Stimulated activated CD4-positive, alpha-beta T cell treated with anti-CD3 and anti-CD28 coated beads, Interleukin-1b, Interleukin-23, amount 100 ng/mL, for 1 hour (primary cell): ENCODE measurements around the gene TMEM212.
"Not testable (repeated sequence)": the region's sequence is repeated elsewhere in the genome, so short reads cannot be mapped to it uniquely, and the experiment has no call there.

Source experiments
- DNase-seq, 2 donors: peaks; one replicate each; pipeline ENCODE4 v3.0.0-alpha.2; 2020; ENCODE audit warnings: low read depth in 2 of 2

Gene TMEM212

DNA sequence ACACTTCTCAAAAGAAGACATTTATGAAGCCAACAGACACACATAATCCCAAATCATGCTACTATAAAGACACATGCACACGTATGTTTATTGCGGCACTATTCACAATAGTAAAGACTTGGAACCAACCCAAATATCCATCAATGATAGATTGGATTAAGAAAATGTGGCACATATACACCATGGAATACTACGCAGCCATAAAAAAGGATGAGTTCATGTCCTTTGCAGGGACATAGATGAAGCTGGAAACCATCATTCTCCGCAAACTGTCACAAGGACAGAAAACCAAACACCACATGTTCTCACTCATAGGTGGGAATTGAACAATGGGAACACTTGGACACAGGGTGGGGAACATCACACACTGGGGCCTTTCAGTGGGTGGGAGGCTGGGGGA lies 15.6 kb downstream of the TMEM212 start:
- DNase-seq: not testable (repeated sequence)

DNA sequence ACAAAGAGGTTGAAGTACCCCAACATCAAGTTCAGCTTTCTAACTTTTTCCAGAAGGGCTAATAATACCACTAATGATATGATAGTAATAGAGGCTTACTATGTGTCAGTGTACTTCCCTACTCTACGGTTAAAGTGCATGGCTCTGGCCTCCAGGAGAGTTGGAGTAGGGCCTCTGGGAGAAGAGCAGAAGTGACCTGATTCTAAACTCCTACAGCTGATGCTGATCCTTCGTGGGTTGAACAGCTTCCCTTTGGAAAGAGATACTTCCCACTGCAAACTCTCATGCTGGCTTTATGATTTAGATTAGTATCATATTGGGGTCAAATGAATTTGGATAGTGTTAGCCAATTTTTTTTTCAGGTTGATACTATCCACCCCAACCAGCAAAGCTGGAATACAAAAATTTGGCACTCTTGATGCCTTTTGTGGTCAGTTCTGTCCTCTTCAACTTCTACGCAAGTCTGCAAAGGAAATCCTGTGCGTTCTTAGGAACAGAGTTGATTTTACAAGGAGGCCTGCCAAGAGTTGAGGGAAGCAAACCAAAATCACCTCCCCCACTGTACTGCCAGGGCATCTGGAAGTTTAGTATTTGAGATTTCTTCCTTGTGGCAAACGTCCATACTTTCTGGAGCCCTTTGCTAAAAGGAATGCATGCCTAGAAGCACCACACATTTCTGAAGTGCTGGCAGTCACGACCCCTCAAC lies 17.8 kb downstream of the TMEM212 start:
- no peak for DNase-seq

DNA sequence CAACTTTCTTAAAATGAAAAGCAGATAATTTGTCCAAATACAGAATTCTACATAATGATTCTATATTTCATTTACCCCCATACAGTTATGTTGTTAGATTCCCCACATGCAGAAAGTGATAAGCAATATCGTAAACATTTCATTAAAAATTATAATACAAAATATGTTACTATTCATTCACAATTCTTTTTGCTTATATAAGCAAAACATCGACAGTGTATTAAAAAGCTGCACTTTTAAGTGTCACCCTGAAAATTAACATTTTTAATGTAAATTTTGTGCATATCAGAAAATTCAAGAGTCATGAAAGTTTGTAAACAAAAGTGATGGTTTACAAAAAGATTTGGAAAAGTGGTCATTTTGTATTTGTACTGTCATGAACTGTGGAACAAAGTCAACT lies 19.2 kb downstream of the TMEM212 start:
- no peak for DNase-seq

DNA sequence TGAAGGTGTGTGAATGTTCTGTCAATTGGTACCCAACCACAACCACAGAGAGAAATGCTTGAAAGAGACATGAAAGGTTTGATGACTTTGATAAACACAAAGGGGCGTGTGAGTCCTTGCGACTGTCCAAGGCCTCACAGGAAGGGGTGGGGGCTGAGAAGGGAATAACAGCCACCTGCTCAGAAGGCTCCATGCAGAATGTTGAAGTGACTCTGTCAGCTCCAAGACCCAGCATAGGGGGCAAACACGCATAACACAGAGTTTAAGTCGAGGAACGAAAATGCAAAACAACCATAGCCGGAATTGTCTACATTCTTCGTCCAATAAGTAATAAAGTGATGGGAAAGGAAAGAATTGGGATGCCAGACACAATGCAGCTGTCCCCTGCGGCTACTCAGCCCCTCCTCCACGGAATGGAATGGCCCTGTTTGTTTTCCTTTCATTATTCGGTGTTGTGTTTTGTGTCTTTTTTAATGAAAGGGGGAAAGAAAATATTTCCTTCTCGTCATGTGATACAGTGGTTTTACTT lies 19.9 kb downstream of the TMEM212 start:
- DNase-seq: no peak

DNA sequence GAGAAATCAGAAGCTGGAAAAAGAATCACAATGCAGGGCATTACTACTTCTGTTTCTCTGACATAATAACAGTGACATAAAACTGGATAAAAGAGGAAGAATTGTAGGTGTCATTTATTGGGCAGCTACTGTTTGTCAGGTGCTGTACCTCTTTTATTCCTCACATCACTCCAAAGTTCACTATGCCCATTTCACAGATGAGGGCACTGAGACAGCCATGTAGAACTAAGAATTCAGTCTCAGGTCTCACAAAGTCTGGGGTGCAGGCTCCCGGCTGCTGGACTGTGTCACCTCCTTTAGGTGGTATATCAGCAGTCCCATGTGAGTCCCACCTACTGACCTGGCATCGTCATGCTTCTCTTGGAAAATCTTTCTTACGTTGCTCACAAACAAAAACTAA lies 20.8 kb downstream of the TMEM212 start:
- no peak for DNase-seq

DNA sequence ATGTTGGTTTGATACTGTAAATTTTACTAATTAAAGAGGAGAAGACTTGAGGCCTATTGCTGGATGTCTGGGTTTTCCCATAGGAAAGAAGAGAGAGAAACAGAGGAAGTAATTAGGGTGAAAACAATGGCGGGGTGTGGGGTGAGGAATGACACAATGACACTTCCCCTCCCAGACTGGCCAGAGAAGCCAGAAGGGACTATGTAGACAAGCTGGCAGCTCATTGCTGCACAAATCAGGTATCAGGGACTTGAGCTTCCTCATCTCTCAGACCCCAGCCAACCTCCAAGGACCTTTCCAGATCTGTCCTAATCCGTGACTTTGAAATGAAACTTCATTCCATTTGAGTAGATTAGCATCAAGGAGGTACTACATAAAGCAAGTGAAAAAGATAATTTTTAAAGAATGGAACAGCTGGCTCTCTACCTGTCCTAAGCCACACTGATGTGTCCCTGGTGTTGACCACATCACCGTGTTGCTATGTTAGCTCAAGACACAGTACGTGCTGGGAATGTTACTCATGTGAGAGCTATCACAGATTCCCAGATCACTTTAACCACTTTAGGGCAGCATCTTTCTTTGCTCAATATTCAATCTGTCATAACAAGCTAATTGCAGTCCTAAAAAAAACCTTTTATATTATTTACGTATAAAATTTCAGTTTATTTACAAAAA lies 22.2 kb downstream of the TMEM212 start:
- no peak for DNase-seq

DNA sequence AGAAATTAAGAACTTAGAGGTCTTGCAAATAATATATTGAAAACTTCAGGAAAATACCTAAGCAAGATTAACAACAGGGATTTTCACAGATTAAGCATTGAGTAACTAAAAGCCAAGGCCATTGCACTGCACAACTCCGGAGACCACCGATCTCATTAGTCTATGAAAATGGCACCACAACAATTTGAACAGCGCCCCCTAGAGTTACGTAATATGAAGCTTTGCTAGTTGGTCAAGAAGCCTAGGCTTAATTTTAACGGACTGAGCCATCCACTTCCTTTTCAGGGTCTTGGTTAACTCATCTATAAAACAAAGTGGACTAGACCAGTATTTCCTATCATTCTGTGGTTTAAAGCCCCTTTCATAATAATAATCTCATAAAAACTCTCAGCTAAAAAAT lies 24.8 kb downstream of the TMEM212 start:
- DNase-seq: no peak

DNA sequence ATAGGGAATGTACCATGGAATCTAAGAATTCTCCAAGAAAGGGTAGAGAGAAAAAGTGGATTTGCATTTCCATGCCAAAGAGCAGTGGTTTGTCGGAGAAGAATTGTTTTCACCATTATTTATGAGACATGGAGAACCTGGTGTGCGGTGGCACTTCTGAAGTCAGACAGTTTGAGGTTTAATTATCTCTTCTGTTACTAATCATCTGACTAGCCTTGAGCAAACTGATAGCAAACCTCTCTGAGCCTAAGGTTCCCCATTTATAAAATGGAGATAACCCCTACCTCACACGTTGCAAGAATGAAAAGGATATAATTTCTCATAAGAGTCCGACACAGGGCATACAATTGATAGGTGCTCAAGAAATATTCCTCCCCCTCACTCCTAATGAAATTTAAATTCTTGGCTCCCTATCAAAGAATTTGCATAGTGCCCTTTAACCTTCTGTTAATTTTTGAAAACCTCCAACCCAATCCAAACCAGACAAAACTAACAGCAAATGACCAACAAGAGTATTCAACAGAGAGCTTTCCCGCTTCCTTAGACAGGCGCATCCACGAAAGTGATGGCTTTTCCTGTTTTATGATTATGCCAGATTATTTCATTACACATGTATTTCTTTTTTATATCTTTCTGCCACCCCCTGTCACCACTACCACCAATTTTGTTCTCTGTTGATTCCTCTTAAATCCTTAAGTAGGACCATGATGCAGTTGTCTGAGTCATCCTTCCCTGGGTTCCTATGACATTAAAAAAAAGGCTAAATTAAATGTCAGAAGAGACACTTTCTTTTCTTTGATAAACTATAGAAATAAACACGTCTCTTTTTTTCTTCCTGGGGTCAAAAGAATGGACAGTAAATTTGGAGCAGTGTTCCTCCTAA lies 28.5 kb downstream of the TMEM212 start:
- DNase-seq: no peak

DNA sequence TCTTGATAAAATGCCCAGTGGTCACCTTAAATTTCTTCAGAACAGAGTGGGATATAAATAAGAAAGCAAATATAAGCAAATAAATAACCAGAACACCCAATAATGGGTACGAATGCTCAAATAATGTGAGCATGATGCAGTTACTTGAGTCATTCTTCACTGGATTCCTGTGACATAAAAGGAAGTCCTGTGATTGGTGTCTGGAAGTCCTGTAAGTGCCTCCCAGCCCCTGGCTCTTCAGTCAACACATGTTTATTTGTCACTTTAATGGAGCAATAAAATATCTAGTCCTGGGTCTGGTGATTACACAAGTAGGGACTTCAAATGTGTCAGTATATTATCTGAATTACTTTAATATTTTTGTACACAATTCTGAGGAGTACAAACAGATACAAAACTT lies 30.4 kb downstream of the TMEM212 start:
- no peak for DNase-seq

DNA sequence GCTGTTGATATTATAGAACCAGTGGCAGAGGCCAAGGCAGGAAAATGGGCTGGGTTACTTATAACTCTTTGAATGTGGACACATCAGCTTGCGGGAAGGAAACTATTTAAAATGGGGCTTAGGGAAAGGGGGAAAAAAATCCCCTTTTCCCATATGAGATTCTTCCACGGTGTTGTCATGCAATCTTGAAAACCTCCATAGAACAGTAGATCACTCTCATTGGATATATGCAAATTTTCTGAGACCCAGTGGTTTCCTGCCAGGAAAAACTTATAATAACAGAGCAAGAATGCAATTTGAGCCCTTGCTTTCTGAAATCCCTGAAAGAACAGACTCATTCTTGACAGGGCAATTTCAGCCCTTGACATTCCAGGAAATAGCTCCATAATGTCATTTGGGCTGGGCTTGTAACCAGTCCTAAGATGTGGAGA lies 31.1 kb downstream of the TMEM212 start:
- no peak for DNase-seq

DNA sequence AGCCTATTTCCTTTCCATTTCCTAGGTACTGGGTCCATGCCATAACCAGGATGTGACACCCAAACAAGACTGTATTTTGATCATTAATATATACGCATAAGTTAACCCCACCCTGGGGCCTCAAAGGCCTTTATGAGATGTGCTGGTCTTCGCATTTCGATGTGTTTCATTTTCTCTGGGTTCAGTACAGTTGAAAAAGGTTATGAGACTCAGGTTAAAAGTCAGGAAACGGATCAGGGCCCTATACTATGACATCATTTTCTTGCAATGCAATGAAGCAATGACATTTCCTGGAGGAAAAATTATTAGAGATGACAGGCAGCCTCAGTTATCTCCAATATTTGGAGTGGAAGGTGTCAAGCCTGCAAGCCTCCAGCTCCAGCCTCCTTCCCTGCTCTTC lies 31.7 kb downstream of the TMEM212 start:
- DNase-seq: no peak

DNA sequence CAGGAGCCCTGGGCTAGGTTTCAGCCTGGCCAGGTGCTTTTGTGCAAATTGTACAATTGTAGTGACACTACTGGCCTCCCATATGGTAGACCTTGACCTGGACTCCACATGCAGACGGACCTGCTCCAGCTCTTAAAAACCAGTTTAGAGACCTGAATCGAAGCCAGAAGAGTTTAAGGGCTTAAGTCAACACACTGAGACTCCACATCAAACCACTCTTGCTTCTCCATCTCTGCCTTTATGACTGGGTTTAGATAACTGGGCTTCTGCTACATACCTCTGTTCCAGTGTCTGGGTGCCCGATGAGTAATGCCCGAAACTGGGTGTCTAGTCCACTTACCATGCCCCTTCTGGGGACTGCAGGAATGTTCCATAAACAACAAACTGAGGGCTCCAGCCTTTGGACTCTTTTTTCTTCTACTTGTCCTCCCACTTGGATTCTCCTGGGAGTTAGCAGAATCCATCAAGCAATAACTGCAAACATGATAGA lies 32.8 kb downstream of the TMEM212 start:
- DNase-seq: no peak

DNA sequence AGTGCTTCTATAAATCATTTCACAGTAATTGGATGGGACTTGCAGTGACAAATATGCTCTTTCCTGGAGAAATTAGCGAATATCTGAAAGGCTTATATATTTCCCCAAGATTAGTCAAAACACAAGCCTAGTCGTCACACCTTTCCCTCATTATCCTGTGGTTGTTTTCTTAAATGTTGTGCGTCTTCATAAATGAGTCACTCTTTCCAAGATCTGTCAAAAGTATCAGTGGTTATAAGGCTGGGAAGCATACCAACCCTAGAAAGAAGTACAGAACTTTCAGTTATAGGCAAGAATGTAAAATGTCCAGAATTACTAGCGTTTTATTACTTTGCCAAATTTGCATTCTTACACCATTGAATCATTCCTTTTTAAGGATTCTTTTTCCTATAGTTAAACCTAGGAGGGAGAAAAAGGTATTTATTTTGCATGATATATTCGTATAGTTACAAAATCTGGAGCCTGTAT lies 33.6 kb downstream of the TMEM212 start:
- DNase-seq: no peak

DNA sequence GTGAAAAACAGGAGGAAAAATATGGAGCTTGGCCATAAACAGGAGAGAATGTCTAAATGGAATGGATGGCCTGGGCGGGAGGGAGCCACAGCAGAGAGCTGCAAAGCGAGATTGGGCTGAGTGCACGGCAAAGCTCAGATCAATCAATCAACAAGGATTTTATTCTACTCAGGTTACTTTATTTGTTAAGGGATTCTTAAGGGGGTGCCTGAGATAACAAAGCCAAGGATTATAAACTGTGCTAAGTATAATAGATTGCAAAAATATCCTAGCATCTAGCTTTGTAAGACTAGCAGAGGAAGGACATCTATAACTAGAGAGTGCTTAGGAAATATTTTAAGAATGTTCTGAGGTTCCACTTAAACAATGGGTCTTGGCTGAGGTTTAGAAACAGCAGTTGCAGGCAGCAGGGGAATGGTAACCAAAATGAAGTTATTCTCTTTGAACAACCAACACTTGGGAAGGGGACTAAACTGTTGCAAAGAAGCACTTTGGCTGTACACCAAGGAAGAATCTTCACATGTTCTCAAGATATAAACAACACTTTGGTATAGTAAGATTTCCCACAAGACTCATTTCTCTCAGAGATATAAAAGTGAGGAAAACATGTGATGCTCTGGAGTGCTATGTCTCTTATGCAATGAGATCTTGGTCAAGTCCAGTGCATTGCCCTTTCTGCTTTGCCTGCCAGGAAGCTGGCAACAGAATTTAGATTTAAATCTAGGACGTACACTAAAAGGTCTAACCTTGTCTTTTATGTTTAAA lies 35.5 kb downstream of the TMEM212 start:
- no peak for DNase-seq

DNA sequence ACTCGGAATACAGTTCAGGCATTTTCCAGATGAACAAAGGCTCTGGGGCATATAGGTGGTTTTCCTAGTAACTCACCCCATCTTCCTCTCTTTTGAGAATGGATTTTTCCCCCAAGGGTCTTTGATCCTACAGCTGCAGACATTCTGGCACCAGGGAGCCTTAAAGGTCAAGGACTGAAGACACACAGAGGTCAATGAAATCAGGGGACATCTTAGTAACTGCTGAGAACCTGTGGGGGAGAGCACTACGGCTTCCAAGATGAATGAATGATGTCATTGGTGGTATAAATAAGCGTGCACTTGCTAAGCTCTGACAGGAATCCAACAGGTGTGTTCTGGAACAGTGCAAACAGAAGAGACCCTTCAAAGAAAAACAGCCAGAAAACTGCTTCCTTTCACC lies 36.3 kb downstream of the TMEM212 start:
- DNase-seq: no peak

DNA sequence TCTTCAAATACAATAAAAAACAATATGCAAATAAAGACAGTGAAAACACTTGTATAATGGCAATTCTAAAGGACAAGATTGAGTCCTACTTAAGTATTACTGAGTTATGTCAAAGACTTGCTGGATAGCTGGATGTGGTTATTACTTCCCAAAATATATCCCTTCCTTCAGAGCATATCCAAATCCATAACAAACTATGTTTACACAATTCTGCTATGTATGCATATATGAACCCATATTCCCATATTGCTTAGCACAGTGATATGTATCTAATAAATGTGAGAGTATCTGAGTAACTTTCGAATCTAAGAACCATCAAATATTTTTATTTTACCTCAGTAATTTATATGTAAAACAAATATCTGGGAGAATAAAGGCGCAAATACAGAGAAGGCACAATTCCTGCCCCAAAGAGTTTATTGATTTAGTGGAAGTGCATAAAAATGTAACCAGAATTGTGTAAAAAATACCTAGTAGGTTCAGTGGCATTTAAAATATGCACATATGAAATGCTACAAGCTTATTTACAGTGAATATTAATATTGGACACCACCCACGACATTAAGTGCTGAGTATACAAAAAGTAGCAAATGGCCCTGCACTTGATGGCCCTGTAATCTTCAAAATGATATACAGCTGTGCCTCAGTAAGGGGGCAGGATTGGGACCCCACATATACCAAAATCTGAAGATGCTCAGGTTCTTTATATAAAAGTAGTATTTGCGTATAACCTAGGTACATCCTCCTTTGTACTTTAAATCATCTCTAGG lies 37.1 kb downstream of the TMEM212 start:
- DNase-seq: no peak

DNA sequence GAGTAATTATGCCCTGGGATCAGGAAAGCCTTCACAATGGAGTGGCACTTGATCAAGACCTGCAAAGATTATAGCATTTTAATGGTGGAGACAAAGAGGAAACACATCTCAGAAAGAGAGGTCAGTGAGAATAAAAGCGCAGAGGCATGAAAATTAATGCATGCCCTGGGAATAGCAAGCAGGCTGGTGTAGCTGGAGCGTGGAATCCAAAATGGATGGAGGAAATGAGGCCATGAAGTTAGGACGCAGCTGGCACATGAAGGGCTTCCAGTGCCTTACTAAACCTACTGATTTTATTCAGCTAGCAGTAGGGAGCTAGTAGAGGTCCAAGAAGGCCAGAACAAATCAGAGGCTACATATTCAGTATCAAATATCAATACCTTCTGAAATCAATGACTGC lies 38.1 kb downstream of the TMEM212 start:
- DNase-seq: no peak

DNA sequence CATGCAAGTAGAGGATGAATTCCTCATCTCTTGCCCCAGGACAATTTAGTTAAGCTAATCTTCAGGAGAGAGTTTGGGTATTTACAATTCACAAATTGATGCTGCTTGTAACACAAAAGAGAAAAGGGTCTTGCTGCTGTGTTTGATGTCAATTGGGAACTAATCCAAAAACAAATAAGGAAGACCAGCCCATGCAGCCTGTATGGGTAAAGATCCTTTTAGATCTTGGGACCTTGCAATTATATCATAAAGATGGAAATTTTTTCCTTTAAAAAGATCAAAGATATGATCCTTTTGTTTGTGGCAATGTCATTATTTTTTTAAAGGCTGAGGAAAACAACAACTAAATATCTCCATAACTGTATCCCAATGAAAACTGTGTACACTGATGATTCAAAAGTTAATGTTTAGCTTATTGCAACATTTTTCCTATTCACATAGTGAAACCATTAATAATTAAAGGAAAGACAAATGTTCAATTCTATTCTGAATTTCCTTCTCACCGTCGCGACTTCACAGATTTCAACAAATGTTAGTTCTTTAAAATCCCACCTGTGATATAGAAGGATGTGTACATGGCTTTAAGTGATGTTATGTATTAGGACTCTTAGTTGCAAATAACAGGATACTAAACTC lies 40.2 kb downstream of the TMEM212 start:
- DNase-seq: no peak

DNA sequence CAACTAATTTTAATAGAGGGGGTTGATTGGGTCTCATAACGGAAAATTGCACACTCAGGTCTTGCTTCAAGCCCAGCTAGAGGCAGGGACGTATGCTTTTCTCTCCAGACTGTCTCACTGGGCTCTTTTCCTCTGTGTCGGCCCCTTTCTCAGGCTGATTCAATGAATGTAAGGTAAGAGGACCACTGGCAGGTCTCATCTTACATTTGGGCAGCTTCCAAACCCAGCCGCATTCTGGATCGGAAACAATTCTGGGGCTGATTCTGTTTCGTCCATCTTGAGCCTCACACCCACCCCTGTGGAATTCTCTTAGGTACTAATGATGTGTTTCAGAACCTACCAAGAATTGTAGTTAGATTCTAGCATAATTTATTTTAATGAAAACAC lies 40.7 kb downstream of the TMEM212 start:
- DNase-seq: no peak

DNA sequence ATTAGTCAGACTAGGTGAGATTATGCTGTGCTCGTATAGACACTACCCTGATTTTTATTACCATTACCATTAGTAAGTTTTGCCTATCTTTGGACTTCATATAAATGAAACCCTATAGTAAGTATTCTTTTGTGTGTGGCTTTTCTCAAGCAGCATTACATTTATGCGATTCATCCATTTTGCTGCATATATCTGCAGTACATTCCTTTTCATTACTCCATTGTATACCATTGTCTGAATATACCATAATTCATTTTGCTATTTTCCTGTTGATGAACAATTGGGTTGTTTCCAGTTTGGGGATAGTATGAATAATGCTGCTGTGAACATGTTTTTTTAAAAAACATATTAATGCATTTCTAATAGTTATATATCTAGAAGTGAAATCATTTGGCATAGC lies 45.3 kb downstream of the TMEM212 start:
- DNase-seq: no peak
